Activated CD4-positive, alpha-beta T cell treated with anti-CD3 and anti-CD28 coated beads, Interleukin-2, amount 50 U/mL, for 16 hours (primary cell): ENCODE measurements around the gene FAM107B.

Experiments
- DNase-seq: peaks from one replicate; pipeline ENCODE4 v3.0.0-alpha.2; 2020

The FAM107B gene

GRCh38 chr10:14617852-14618251 lies 156.8 kb downstream of the FAM107B start:
- DNase-seq: no peak

DNA sequence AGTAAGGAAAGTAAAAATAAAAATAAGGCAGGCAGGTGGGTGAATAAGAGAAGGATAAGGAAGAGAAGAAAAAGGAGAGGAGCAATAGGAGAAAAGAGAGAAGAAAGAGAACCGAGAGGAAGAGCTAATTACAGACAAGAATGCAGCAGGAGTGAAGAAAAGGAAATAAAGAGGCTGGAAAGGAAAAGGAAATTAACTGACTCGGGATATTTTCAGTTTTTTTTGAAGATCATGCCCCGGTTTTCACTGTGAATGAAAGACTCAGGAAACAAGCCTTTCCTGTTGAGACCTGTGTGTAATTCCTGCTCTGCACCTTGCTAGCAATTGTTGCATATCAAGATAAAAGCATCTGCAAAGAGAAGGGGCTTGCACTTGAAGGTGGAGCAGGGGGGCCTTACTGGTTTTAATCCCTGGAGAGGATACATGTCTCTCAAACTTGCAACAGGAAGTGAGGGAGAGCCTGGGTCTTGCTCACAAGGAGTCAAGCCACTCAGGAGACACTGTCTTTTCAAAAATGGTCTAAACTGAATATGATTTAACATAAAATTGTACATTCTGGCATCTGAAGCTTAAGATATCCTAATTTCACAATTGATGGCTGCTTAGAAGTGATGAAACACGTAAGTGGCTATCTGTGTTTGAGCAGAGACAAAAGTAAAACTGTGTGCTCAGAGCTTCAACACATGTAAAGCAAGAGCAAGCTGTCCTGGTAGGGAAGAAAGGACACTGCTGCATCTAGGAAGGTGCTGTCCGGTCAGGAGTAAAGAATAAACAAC lies 157.6 kb downstream of the FAM107B start:
- DNase-seq: no peak

DNA sequence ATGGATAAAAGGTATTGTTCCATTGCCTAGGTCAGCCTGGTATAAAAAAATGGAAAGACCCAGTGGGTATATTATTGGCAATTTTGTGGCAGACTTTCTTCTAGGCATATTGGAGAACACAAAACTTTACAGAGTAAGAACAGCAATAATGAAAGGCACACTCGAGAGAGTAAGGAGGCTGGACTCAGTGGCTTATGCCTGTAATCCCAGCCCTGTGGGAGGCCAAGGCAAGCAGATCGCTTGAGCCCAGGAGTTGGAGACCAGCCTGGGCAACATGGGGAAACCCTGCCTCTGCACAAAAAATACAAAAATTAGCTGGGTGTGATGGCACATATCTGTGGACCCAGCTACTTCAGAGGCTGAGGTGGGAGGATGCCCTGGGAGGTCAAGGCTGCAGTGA lies 158.2 kb downstream of the FAM107B start:
- DNase-seq: no peak

DNA sequence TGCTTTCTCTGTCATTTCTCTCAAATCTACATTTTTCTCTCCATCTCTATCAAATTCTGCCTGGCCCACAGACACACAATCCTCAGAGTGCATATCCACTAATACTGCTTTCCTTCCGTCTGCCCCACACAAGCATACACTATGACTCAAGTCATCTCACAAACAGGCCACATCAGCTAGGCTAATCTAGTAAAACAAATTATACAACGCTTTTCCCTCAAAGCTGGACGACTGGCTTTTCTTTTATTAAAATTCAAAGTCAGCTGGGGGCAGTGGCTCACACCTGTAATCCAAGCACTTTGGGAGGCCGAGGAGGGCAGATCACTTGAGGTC lies 161.1 kb downstream of the FAM107B start:
- DNase-seq: no peak

DNA sequence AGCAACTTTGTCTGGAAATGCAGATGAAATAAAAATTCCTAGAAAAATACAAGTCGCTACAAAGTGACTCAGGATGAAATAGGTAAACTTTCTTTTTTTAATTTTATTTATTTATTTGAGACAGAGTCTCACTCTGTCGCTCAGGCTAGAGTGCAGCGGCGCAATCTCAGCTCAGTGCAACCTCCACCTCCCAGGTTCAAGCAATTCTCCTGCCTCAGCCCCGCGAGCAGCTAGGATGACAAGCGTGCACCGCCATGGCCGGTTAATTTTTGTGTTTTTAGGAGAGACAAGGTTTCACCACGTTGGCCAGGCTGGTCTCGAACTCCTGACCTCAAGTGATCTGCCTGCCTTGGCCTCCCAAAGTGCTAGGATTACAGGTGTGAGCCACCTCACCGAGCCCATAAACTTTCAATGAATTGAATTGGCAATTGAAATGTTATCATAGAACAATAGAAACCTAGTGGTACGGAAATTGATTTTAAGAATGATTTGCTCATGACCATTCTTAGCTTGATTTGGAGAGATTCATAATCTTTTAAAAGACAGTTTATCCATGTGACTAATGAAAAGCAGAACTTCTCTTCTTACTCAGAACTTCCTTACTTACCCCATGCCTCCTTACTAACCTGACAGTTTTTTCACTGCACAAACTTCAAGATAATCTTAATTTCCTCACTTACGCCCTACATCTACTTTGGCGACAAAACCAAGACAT lies 161.7 kb downstream of the FAM107B start:
- no peak for DNase-seq

DNA sequence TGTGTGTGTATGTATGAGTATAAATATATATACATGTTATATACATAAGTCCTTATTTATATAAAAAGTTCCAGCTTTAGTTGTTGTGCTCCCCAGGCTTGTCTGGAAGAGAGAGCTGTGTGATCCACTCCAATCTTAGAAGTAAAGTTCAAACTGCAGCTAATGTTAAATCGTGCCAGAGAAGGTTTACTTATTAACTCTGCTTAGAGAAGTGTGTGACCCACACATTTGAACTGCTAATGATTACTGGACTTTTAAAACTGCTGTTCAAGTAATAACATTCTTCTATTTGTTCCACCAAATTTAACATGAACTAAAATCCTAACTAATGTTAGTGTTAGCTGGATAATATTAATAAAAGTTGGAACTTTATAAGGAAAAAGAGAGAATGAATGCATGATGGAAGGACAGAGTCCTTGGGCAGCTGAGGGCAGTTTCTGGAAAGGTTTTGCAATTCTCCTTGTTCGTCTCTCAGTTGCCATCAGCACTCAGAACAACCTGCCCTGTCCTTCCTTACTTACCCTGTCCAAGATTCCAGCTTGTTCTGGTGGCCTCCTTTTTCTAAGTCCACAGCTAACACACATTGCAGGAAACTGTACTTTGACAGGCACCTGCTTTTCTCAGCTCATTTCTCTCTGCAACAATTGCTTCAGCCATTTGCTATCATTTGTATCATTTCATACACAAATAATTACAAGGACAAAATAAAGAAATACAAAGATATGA lies 162.6 kb downstream of the FAM107B start:
- DNase-seq: no peak

DNA sequence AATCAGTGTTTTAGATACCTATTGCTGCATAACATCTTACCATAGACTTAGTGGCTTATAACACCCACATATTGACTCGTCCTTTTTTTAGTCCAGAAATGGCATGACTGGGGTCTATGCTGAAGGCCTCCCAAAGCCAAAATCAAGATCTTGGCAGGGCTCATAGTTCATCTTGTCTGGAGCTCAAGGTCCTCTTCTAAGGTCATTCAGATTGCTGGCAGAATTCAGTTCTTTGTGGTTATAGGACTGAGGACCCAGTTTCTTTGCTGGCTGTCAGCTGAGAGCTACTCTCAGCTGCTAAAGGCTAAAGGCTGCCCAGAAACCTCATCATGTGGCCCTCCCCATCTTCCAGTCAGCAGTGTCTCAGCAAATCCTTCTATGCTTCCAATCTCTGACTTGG lies 165.5 kb downstream of the FAM107B start:
- DNase-seq: no peak

DNA sequence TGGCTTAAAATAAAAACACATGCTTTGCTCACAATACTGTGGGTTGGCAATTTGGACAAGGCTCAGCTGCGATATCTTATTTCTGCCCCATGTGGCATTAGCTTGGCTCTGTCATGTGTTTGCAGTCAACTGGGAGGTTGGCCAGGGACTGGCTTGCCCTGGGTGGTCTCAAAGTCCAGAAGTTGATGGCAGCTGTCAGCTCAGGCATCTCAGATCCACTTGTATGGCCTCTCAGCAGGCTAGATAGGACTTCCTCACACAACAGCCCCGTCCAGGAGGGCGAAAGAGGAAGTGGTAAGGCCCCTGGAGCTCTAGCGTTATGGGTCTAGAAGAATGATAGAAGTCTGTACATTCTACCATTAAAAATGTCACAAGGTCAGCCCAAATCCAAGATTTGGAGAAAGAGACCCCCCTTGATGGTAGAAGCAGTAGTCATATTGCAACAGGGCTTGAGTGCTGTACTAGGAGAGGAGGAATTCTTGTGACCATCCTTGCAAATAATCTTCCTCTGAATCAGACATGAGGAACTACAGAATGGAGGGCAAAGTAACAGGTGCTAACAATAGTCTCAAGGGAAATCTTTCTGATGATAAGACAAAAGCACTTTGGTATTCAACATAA lies 166.2 kb downstream of the FAM107B start:
- no peak for DNase-seq

DNA sequence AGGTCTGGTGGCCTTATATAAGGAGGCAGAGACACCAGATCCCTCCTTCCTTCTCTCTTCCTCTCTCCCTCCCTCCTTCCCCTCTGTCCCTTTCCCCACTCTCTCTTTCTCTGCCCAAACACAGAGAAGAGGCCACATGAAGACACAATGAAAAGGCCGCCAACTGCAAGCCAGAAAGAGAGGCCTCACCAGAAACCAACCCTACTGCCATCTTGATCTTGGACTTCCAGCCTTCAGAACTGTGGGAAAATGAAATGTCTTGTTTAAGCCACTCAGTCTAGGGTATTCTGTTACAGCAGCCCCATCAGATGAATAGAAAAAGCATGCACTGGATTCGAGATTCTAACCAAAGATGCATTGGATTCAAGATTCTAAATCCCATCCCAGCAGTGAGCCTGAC lies 168.1 kb downstream of the FAM107B start:
- no peak for DNase-seq

GRCh38 chr10:14605231-14605925 lies 169.3 kb downstream of the FAM107B start:
- DNase-seq: peak; percentile 95

DNA sequence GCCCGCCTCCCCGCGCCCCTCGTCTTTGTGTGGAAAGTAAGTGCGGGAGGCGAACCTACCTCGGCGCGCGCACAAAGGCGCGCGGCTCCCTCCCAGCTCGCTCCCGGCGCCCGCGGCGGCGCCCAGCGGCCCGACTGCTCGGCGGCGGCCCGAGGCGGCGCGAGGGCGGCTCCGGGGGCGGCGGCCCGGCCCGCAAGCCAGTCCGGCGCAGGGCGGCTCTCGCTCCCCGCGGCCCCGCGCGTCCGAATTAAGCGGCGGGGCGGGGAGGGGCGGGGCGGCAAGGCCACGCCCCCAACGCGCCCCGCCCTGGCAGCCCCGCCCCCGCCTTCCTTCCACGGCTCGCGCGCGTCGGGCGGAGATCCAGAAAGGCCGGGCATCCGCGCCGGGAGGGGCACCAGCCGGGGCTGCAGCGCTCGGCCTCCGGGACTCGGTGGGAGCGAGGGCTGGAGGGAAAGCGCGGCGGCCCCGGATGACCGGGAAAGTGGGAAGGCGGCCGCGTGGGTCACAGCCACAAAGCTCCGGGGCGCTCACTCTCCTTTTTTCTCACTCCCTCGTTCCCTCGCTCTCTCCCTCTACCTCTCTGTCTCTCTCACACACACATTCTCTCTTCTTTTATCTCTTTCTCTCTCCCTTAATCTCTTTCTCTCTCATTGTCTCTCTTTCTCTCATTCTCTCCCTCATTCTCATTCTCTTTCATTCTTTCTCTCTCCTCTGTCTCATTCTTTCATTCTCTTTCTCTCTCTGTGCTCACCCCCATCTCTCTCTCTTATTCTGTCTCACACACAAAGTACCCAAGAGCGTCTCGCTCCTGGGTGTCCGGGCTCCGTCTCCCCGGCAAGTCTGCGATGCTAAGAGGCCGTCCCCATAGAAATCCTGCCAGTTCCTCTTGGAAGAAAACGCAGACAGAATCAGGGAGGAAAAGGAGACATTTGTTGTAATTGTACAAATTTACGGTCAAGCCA lies 170.2 kb downstream of the FAM107B start:
- peak; percentile 77 for DNase-seq

GRCh38 chr10:14603534-14604102 lies 171.1 kb downstream of the FAM107B start:
- DNase-seq: no peak

- no peak for DNase-seq
Measured at GRCh38 chr10:14602807-14603533, 171.7 kb downstream of the FAM107B start.

- peak; percentile 76 for DNase-seq
Measured at GRCh38 chr10:14601872-14602725, 172.6 kb downstream of the FAM107B start.

GRCh38 chr10:14601326-14601725 lies 173.4 kb downstream of the FAM107B start:
- no peak for DNase-seq

- DNase-seq: no peak
Measured at GRCh38 chr10:14600065-14600464, 174.6 kb downstream of the FAM107B start.

GRCh38 chr10:14598809-14599764 lies 175.6 kb downstream of the FAM107B start:
- no peak for DNase-seq

GRCh38 chr10:14595526-14596182 lies 179.0 kb downstream of the FAM107B start:
- no peak for DNase-seq
